Stimulated activated CD8-positive, alpha-beta memory T cell treated with anti-CD3 and anti-CD28 coated beads, Interleukin-12 subunit alpha, Interleukin-12 subunit beta, amount 100 ng/mL, for 4 hours (primary cell): Measurements from ENCODE around the gene LY6G6D.
A peak's percentile ranks its signal among the peaks of the same experiment; 100 is the strongest.
"Not testable (repeated sequence)": the region's sequence is repeated elsewhere in the genome, so short reads cannot be mapped to it uniquely, and the experiment has no call there.

Source experiments
- DNase-seq: peaks from one replicate; pipeline ENCODE4 v3.0.0-alpha.2; 2020; ENCODE audit warnings: low read depth

LY6G6D gene

DNA sequence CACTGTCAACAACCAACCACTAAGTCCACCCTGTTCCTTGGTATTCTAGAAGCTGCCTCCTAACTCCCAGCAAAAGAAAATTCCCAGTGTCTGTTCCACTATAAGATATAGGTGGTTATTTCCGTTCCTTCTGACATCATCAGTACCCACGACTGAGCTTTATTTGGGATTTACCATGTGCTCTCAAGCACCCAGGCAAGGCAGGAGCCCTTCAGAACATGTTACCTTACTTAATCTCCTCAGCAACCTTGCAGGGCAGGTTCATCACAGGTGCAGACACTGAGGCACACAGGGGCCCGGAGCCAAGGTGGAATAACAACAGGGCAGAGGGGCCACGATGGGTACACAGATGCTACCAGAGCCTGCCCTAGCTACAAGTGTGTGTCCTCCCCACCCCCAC, 22.8 kb upstream of the LY6G6D start:
- DNase-seq, result no peak

DNA sequence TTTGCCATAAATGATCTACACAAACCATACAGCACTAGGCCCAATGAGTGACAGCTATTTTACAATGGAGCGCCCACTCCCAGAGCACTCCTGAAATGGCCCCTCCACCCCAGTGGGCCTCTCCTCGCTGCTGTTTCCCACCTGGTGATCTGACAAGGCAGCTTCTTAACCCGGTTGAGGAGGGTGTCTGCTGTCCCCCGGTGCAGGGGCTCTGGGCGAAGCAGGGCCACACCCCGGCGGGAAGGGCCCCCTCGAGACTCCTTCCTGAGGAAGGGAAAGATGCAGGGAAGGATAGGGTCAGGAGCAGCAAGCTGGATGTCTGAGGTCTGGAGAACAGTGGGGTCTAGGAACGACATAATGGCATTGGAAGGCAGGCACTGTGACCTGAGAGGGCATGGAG, 22.3 kb upstream of the LY6G6D start:
- no peak for DNase-seq

DNA sequence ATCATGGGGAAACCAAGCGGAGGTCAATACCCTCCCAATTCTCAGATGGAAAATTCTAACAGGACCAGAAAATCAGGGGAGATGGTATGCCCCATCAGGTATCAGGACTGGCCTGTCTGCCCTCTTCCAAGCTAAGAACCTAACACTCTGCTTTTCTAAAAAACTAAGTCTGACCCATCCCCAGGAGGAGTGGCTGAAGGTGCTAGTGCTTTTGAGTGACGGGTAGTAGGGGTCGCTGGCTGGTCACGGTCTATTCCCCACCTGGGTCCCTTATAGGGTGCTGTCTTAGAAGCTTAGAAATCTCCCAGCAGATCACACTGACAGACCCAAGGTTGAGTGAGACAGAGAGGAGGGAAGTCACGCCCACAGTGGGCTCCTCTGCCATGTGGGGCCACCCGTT, 21.6 kb upstream of the LY6G6D start:
- DNase-seq, result no peak

DNA sequence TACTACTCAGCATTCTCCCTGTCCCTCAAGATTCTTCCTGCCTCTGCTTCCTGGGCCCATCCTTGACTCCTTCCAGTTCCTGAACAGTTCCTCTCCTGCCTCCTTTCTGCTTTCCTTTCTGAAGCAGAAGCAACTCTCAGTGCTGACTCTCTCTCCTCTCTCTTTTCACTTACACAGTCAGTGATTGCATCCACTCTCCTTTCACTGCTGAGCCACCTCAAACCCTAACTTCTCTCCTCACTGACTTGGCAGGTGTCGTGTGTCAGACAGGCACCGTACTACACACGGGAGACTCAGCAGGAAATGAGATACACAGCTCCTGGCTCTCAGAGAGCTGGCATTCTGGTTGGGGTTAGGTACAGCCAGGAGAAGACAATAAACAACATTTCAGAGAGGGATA, 17.6 kb upstream of the LY6G6D start:
- no peak for DNase-seq

DNA sequence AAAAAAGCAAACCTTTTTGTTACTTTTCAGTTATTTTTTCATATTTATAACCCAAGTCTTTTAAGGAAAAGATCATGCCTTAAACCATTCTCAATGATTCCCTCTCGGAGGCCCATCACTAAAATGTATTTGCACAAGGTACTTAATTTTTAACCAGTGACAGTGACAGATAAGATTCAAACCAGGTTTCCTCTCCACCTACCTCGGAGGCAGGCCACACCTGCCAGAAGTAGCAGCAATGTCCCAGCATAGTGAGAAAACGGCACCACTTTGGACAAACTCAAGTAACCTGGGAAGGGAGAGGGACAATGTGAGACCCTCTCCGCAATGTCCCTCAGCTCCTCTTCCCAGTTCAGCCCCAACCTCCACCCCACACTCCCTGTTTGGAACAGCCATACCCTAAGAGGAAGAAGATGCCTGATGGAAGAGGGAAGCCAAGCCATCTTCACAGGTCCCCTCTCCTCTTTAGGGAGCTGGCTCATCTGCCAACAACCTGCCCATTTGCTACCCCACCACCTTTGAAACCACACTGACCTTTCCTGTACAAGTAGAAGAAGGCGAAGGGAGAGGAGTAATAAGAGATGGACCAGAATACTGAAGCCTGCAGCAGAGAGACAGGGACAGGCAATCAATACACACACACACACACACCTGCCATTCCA, 14.3 kb upstream of the LY6G6D start:
- no peak for DNase-seq

DNA sequence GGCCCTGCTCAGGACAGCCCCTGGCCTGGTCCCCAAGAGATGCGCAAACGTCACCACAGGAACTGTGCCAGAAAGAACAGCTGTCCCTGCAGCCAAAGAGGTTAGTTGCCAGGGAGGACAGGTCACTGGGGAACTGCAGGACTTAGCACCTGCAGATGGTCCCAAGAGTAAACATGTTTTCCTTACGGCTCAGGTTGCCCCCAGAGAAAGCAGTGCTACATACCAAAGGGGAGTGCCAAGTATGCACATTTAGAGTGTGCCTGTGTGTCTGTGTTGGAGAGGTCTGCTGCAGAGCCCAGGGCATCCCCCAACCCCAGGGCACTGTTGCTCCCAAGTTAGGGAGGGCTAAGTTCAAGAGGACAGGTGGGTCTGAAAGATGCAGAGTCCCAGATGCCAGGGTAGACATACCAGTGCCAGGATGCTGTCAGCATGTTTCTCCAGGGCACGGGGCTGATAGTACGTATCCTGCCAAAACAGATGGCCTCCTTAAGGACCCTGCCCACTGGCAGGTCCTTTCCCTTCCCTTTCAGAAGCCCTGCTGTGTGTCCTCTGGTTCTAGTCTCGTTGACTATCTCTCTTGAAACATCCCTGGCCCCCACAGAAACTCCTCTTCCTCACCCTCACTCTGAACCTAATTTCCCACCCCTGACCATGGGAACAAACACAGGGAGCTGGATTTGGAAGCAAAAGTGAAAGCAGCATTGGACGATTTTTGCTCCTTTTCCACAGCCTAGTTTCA, 13.3 kb upstream of the LY6G6D start:
- no peak for DNase-seq

DNA sequence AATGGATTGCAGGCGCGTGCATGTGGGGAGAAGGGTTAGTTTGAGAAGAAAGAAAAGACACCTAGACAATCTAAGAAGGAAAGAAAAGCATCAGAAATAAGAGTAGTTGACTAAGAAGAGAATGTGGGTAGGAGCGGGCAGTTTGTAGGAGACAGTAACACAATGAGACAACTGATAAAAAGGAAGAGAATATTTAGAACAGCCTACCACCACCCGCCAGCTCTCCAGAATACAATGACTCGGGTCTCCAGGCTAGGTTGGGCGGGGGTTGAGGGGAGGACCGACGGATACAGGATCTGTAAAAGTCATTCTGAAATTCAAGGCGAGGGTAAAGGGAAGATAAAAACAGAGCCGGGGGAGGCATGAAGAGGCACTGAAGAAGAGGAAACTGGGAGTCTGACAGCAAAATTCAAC, 12.7 kb upstream of the LY6G6D start:
- DNase-seq, result no peak

DNA sequence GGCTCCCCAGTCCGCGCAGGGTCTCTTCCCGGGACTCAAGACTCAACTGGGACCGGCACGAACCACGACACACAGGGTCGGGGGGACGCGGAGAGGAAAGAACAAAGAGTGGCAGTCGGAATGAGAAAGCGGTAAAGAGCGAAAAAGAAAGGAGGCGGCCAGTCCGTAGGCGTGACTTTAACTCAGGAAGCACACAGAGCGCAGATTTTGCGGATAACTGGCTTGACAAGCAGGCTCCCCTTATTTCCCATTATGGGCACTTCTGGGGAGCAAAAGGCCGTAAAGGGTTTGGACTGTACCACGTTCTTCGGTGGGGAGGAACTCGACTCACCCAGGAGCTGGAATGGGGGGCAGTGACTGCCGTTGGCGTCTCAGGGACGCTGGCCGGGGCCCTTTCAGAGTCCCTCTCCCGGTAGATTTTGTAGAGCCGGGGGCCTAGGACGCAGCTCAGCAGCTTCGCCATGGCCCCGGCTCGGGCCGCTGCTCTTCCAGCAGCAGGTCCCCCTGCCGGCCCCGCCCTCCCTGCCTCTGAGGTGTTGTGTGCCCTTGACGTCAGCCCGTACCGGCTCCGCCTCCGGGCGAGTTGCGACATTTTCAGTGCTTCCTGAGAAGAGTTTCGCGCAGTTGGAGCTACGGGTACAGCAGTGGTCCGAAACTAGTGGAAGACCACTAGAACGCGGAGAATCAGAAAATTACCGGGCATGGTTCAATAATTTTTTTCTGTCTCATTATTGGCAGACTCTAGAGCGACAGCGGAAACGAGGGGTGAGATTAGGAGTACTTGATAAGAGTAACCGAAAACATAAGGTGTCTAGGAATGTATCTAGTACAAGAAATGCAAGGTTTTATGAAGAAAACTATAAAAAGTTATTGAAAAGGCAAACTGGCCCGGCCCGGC, 12.1 kb upstream of the LY6G6D start, which contains the start of gene ABHD16A:
ABHD16A (minus strand) TSS at position 506 of the 898 bp plus-strand sequence; CDS start at position 463, 43 bp downstream.
- DNase-seq, result peak; percentile 94

DNA sequence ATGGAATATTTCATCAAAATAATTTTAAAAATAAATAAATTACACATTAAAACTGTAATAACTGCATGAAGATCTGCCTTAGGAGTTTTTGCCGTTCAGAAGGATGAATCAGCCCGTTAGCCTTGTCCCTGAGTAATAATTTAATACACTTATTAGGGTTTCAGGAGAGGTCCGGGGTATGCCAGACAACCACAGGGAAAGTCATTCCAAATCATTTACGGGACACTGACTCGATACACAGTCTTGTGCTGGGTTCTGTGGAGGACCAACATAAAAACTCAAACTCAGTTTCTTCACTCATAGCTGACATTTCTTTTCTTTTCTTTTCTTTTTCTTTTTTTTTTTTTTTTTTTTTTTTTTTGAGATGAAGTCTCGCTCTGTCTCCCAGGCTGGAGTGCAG, 9.2 kb upstream of the LY6G6D start:
- DNase-seq, result no peak

DNA sequence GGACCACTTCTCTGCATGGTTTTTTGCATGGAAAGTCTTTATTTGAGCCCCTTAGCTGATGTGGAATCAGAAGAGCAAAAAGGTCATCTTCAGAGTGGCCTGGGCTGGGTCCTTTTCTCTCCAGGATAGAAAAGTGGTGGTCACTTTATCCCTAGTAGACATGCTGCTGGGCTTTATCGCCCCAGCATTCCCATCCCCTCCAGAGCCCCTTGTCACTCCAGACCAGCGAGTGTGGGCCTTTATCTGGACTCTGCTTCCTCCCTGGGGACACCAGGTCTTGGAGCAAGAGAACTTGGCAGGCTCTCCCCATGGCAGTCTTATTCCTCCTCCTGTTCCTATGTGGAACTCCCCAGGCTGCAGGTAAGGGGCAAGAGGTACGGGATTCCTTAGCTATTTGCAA, 8.5 kb upstream of the LY6G6D start, which contains the start of gene LY6G6F:
LY6G6F (plus strand) TSS at position 268 of the 400 bp plus-strand sequence; CDS start at position 309, 41 bp downstream.
- no peak for DNase-seq

DNA sequence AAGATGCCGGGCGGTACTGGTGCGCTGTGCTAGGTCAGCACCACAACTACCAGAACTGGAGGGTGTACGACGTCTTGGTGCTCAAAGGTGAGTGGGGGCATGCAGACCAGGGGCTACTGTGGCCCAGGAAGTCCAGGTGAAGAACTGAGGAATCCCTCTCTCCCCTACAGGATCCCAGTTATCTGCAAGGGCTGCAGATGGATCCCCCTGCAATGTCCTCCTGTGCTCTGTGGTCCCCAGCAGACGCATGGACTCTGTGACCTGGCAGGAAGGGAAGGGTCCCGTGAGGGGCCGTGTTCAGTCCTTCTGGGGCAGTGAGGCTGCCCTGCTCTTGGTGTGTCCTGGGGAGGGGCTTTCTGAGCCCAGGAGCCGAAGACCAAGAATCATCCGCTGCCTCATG, 7.4 kb upstream of the LY6G6D start:
- no peak for DNase-seq

DNA sequence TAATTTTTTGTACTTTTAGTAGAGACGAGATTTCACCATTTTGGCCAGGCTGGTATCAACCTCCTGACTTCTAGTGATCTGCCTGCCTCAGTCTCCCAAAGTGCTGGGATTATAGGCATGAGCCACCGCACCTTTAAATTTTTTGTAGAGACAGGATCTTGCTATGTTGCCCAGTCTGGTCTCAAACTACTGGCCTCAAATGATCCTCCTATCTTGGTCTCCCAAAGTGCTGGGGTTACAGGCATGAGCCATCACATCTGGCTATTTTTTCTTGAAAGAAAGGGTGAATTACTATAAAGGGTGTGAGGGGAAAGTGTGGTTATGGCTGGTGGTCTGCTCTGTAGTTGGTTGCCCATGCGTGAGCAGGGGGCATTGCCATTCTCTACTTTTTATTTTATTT, 6.9 kb upstream of the LY6G6D start:
- DNase-seq, result no peak

DNA sequence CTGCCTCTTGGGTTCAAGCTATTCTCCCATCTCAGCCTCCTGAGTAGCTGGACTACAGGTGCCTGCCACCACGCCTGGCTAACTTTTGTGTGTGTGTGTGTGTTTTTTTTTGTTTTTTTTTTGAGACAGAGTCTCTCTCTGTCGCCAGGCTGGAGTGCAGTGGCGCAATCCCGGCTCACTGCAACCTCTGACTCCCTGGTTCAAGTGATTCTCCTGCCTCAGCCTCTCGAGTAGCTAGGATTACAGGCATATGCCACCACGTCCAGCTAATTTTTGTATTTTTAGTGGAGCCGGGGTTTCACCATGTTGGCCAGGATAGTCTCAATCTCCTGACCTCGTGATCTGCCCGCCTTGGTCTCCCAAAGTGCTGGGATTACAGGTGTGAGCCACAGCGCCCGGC, 6.0 kb upstream of the LY6G6D start:
- not testable (repeated sequence) for DNase-seq

DNA sequence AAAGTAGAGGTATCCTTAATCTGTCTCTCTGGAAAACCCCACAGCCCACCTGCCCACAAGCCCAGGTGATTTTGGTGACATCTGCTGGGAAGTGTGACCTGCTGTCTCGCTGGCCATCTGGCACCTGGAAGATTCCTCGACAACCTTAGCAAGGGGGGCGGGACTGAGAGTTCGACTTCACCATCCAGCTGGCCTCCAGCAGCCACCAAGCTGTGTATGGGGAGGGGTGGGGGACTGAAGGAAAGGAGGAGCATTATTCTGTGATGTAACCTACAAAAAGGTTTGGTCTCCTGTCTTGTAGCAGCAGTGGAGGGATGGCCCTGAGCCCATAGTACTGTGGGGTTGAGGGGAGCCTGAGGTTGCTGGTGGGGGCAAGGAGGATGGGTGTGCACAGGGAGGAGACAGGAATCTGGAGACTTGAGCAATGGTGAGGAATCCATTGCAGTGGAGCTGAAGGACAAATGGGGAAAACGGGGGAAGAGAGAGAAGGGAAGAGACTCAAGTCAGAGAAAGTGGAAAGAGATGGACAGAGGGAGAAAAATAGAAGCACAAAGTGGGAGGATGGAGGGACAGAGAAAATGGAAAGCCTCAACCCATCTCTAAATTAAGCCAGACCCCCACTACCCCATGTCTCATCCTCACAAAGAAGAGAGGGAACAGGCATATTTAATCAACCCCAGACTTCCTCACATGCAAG, 4.5 kb upstream of the LY6G6D start:
- DNase-seq, result no peak

DNA sequence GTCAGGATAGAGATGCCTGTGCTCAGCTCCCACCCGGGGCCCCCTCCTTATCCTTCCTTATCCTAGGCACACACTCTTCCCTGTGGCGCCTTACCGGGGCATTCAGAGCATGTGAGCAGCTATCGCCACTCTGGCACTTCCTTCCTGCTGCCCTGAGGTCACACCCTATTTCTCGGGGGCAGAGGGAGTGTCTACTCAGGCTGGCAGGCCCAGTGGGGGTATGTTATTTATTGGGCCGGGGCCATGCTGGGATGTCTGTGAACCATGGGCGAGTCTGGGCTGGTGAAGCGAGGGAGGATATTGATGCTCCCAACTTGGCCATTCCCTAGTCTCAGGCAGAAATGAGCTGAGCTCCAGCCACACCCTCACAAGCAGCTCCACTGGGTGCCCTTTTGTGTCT, 3.9 kb upstream of the LY6G6D start:
- no peak for DNase-seq

DNA sequence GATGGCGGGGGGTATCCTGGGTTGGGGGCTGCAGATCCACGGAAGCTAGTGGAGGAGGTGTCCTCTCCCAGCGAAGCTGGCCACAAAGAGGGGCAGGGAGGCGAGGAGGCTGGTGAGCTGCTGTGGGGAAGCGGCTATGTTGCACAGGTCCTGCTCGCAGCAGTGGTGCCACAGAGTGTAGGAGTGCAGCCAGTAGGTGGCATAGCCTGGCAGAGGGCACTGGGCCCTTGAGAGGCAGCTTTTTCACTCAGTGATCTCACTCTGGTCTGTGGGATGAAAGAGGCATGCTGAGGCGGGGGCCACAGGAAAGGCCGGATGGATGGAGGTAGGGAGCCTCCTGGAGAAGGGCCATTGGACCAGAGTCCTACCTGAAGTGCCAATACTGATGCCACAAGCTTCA, 2.9 kb upstream of the LY6G6D start:
- DNase-seq, result no peak

DNA sequence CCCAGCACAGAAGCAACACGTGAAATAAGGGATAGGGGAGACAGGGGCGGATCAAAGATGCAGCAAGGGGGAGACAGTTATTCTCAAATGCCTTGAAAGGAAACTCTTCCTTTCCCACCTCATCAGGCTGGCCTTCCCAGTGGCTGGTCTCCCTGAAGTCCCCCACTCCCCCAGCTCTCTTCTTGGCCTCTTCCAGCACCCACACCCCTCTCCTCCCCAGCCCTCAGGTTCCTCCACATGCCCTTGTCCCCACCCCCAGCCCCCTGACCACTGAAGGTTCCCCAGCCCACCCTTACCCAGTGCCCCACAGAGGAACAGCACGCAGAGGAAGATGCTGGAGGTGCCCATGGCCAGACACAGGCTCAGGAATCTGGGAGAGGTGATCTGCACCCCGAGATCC, 1.7 kb upstream of the LY6G6D start:
- DNase-seq, result no peak

DNA sequence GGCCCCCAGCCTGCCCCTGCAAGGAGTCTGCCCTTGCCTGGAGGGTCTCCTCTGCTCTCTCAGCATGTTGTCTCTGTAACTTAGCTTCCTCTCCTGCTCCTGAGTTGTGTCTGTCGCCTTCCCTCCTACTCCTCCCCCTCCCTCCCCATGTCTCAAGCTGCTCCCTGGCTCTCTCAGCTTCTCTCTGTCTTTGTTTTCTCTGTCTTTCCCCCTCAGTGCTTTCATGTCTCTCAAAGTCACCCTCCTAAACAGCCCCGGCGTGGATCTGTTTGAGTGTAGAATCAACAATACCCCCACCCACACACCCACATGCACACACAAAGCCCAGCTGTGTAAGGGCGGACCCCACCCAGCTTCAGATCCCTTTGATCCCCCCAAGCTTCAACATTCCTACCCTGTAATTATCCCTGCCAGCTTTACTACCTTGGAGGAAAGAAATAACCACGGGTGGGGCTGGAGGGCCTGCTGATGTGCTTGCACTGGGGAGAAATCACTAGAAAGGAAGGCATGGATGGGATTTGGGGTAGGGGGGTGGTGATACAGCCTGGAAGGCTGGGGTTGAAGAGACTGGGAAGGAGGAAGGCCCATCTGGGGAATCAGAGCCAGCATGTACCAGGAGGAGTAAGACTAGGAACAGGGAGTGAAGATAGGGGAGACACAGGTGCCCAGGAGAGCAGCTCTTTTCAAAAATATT, 1.0 kb upstream of the LY6G6D start:
- DNase-seq, result no peak

DNA sequence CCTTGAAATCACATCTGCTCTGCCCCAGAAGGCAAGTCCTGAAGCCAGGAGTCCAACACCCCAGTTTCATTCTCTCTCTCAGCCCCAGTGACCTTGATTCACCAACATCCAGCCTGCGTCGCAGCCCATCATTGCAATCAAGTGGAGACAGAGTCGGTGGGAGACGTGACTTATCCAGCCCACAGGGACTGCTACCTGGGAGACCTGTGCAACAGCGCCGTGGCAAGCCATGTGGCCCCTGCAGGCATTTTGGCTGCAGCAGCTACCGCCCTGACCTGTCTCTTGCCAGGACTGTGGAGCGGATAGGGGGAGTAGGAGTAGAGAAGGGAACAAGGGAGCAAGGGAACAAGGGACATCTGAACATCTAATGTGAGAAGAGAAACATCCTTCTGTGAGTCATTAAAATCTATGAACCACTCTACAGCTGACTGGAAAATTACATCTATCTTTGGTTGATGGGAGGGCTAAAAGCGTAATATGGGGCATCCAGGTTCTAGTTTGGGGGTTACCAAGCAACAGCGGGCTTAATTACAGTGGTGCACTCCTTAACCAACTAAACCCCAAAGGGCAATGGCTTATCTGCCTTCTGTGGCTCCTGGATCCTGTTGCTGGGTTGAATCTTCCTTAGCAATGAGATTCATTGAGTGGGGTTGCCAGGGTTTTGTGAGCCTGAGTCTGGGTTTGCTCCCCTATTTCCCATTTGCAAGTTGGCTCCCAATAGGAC, 2.5 kb downstream of the LY6G6D start:
- no peak for DNase-seq

DNA sequence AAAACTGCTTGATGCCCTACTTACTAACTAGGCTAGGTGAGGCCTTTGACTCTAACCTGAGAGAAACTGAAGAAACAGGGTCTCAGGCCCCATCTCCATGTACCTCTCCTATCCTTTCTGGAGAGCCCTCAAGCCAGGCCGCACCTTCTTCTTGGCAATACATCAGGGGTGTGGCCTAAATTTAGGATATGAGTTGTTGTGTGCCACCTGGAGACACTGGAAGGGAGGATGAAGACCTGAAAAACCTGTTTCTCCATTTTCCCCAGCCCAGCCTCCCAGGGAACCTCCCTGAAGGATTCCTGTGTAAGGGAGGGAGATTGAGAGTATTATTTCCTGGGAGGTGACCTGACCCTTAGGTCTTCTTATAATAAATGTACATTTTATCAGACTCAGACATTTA, 3.1 kb downstream of the LY6G6D start:
- DNase-seq, result no peak

DNA sequence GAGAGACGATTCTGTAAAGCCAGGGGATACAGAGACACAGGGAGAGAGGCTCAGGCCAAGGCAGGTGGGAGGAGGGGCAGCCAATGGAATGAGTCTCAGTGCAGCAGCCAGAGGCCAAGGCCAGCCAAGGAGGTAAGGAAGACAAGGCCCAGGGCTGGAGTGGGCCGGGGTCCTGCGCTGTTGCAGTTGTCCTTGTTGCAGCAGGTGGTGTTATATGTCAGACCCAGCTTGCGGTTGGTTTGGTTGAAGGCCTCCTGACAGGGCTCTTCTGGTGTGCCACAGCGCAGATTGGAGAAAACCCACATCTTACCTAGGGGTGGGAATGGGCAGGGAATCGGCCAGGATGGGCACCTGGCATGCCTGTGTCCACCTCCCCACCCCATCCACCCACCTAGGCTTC, 3.9 kb downstream of the LY6G6D start:
- no peak for DNase-seq
